ENCODE data around the gene GNG2. TPM values are rescaled to one million over a fixed set of nuclear protein-coding genes. Genes with fewer than 3 reads are reported as not detected.
A peak's percentile ranks its signal among the peaks of the same experiment; 100 is the strongest.

GNG2 gene
- total RNA-seq, 1 experiment from 2014 or later = 18.9 TPM

DNA sequence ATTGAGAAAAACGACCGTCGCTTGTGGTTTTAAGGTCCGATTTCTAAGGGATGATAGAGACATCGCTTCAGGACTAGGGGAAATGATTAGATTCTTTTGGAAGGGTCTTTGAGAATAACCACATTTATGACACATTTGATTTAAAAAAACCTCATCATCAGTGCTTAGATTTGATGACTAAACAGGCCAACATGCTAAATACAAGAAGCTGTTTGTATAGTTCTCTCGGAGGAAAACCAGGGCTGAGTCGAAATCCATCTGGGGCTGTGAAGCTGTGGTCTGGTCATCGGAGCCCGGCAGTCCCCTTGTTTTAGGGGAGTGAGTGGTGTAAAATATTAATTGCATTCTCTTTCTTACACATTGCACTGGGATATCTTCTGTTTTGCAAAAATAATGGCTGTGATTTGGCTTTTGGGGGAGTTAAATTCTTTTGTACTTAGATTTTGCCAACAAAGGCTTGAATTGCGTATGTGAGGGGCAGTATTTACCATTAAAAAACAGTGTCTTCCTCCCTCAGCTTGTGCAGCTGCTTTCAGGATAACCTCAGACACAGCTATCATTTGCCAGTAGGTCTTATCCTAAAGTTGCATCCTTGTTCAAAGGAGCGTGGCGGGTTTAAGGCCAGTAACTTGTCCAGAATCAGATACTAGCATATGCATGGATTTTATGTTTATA is 550 bp downstream of the GNG2 start:
- peaks cover 13% of the 10 kb centered on the region for H3K4me1 ChIP-seq (ENCODE audit: insufficient read depth, low read length, poor library complexity, severe bottlenecking)
- H3K36me3 ChIP-seq (ENCODE audit: insufficient read depth, low read length, poor library complexity, severe bottlenecking) = no peaks in the 10 kb centered on the region
- H3K4me3 ChIP-seq (ENCODE audit: low read depth, low read length, poor library complexity, severe bottlenecking) = peak overlapping the region; percentile 53
- no peak for DNase-seq (ENCODE audit: low spot score)
- peak overlapping the region; percentile 18 for H3K27ac ChIP-seq (ENCODE audit: low read depth, low read length, poor library complexity, severe bottlenecking)
- no peaks in the 10 kb centered on the region for H3K9me3 ChIP-seq (ENCODE audit: low read depth, low read length, poor library complexity, severe bottlenecking)
- TF ChIP-seq, protein P1, sequence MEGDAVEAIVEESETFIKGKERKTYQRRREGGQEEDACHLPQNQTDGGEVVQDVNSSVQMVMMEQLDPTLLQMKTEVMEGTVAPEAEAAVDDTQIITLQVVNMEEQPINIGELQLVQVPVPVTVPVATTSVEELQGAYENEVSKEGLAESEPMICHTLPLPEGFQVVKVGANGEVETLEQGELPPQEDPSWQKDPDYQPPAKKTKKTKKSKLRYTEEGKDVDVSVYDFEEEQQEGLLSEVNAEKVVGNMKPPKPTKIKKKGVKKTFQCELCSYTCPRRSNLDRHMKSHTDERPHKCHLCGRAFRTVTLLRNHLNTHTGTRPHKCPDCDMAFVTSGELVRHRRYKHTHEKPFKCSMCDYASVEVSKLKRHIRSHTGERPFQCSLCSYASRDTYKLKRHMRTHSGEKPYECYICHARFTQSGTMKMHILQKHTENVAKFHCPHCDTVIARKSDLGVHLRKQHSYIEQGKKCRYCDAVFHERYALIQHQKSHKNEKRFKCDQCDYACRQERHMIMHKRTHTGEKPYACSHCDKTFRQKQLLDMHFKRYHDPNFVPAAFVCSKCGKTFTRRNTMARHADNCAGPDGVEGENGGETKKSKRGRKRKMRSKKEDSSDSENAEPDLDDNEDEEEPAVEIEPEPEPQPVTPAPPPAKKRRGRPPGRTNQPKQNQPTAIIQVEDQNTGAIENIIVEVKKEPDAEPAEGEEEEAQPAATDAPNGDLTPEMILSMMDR (conservative IDR thresholded peaks at IDR 0.05; ENCODE audit: low read depth, low read length) = no peak
- CTCF ChIA-PET = no interaction called here
- H3K27me3 ChIP-seq (replicated peaks; ENCODE audit: insufficient read depth, low read depth, low read length, poor library complexity) = no peaks in the 10 kb centered on the region
- intact Hi-C loops (cut with micrococcal nuclease; ENCODE audit: unreplicated experiment) = no loop called here
- POLR2A ChIA-PET (ENCODE audit: low non-redundant PET) = no interaction called here
- TSS peak; percentile 49 for BruUV-seq (replicated peaks)

DNA sequence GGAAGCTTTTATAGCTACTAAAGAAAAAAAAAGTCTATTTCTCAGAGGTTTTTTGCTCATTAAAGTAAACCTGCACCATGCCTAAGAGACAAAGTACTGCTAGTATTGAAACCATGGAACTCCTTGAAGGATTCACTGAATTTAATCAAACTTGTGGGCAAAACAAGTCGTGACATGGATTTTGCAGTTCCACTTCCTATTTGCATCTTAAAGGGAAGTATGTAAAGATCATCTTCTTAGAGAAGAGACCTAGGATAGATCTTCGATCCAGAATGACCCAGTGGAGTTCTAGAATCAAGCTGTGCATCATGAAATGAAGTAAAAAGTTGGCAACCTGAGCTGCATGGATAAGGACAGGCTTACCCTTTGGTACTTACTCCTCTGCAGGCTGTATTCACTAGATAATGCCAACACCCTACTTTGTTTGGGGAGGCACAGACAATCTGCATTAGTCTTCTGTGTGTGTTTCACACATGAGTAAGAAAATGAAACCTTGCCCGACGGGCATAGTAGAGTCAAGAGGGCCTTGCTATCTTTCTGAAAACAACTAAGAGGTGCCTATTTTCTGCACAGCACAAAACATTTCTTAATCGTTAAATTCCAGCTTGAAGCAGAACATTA is 1.9 kb downstream of the GNG2 start:
- Histone ChIP-seq H3K36me3 (ENCODE audit: insufficient read depth, low read length, poor library complexity, severe bottlenecking) (no peaks in the 10 kb centered on the region), H3K27me3 (replicated peaks; ENCODE audit: insufficient read depth, low read depth, low read length, poor library complexity) (no peaks in the 10 kb centered on the region), H3K4me1 (ENCODE audit: insufficient read depth, low read length, poor library complexity, severe bottlenecking) (peaks cover 13% of the 10 kb centered on the region), H3K27ac (ENCODE audit: low read depth, low read length, poor library complexity, severe bottlenecking) (no peak overlapping the region), H3K4me3 (ENCODE audit: low read depth, low read length, poor library complexity, severe bottlenecking) (no peak overlapping the region), H3K9me3 (ENCODE audit: low read depth, low read length, poor library complexity, severe bottlenecking) (no peaks in the 10 kb centered on the region)
- intact Hi-C loops (cut with micrococcal nuclease; ENCODE audit: unreplicated experiment) = no loop called here
- ChIA-PET POLR2A (ENCODE audit: low non-redundant PET) (no interaction called here), CTCF (no interaction called here)
- BruUV-seq (replicated peaks) = no TSS peak
- no peak for DNase-seq (ENCODE audit: low spot score)
- TF ChIP-seq, protein P1 (conservative IDR thresholded peaks at IDR 0.05; ENCODE audit: low read depth, low read length) = no peak
- no peak for TF ChIP-seq EZH2 (IDR thresholded peaks at IDR 0.05; ENCODE audit: borderline replicate concordance, low read depth, low read length, poor library complexity, severe bottlenecking)

DNA sequence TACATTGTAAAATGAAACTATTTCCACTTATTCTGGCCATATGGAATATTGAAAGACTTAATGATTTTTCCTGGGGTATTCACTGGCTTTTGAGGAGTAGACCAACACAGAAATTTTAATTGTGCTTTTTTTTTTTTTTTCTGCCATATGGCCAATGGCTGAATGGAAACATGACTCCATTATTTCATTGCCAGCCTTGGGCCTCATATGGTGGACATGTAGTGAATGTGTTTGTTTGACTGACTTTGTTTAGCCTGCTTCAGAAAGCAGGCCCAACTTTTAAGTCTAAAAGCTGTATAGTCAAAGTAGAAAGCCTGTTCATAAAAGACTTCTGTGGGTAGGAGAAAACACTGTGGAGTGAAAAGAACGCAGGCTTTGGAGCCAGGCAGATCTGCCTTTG is 2.4 kb downstream of the GNG2 start:
- Histone ChIP-seq H3K36me3 (ENCODE audit: insufficient read depth, low read length, poor library complexity, severe bottlenecking) (no peaks in the 10 kb centered on the region), H3K9me3 (ENCODE audit: low read depth, low read length, poor library complexity, severe bottlenecking) (no peaks in the 10 kb centered on the region), H3K4me1 (ENCODE audit: insufficient read depth, low read length, poor library complexity, severe bottlenecking) (peaks cover 13% of the 10 kb centered on the region), H3K27ac (ENCODE audit: low read depth, low read length, poor library complexity, severe bottlenecking) (no peak overlapping the region), H3K27me3 (replicated peaks; ENCODE audit: insufficient read depth, low read depth, low read length, poor library complexity) (no peaks in the 10 kb centered on the region), H3K4me3 (ENCODE audit: low read depth, low read length, poor library complexity, severe bottlenecking) (no peak overlapping the region)
- POLR2A ChIA-PET (ENCODE audit: low non-redundant PET) = no interaction called here
- TF ChIP-seq, protein P1 (conservative IDR thresholded peaks at IDR 0.05; ENCODE audit: low read depth, low read length) = no peak
- no peak for TF ChIP-seq EZH2 (IDR thresholded peaks at IDR 0.05; ENCODE audit: borderline replicate concordance, low read depth, low read length, poor library complexity, severe bottlenecking)
- CTCF ChIA-PET = no interaction called here
- BruUV-seq (replicated peaks) = no TSS peak
- DNase-seq (ENCODE audit: low spot score) = no peak
- intact Hi-C loops (cut with micrococcal nuclease; ENCODE audit: unreplicated experiment) = no loop called here
